Testis (tissue), 3 donors: ENCODE measurements around the gene NID1. TPM values are rescaled to one million over a fixed set of nuclear protein-coding genes. Genes with fewer than 3 reads are reported as not detected.

ENCODE experiments used
- DNase-seq: peaks from one replicate; pipeline ENCODE4 v3.0.0-alpha.2; 2019
- H3K27ac ChIP-seq, 2 donors: fragments of 200-600 bp; sonication (generic); one replicate each; pipeline ENCODE4 v1.5.1; 2019
- H3K27me3 ChIP-seq: fragments of 200-600 bp; sonication (generic); one replicate; pipeline ENCODE4 v1.5.1; 2019
- H3K36me3 ChIP-seq: fragments of 200-600 bp; sonication (generic); one replicate; pipeline ENCODE4 v1.5.1; 2017; ENCODE audit warnings: low read depth; ENCODE audit errors: missing control alignments
- H3K4me1 ChIP-seq: fragments of 200-600 bp; sonication (generic); one replicate; pipeline ENCODE4 v1.5.1; 2019
- H3K4me3 ChIP-seq, 2 donors: fragments of 200-600 bp; sonication (generic); one replicate each; pipeline ENCODE4 v1.5.1; 2017 to 2019
- H3K9me3 ChIP-seq: fragments of 200-600 bp; sonication (generic); one replicate; pipeline ENCODE4 v1.5.1; 2017
- CTCF ChIP-seq, 3 experiments: fragments of 450-650 bp in 2 of 3; fragments of 200-600 bp in 1 of 3; sonication (generic) in 1 of 3; IDR thresholded peaks; one replicate each; pipeline ENCODE4 v1.5.1; 2016 to 2019; ENCODE audit warnings: antibody characterized with exemption in 3 of 3, mild to moderate bottlenecking in 2 of 3, moderate library complexity in 1 of 3
- POLR2A ChIP-seq: fragments of 450-650 bp; IDR thresholded peaks from one replicate; pipeline ENCODE4 v1.6.1; 2017; ENCODE audit warnings: antibody characterized with exemption, mild to moderate bottlenecking, moderate library complexity
- WGBS, 2 donors: methylation state at CpG; one replicate each; pipeline ENCODE4 v1.1.5; 2018; 5-methylcytosine and 5-hydroxymethylcytosine counted together
- intact Hi-C: fragments of 100-400 bp; cut with DNase I; formaldehyde crosslinking; loops from one replicate; pipeline ENCODE4 v1.15.1; 2023; ENCODE audit warnings: low total_unique reads
- polyA plus RNA-seq: library from polyadenylated mRNA; stranded (reverse); fragments of 350-450 nt; fragmentation: Illumina TruSeq; extraction: RNeasy Lipid Tissue Mini Kit (QIAGEN cat#74804); gene quantifications from one replicate; pipeline ENCODE4 v1.2.3, GENCODE V29; 2014; ENCODE audit warnings: low read depth, low replicate concordance; ENCODE audit not compliant: insufficient read depth
- total RNA-seq, 2 donors: library from RNA; depleted of rRNA; stranded (reverse); fragments of >200 nt; gene quantifications; one replicate each; pipeline ENCODE4 v1.2.3, GENCODE V29; 2016

NID1 gene
- total and polyA plus RNA-seq, 3 donors from 2014 or later: 18.8 to 36.1 (median 21.0) TPM

GRCh38 chr1:236063919-236064673 is 794 bp downstream of the NID1 start:
- Histone ChIP-seq H3K9me3 (no peaks in the 10 kb centered on the region), H3K4me1 (peaks cover 5% of the 10 kb centered on the region), H3K27ac (peak overlapping the region; percentile 85 to 95), H3K36me3 (no peaks in the 10 kb centered on the region), H3K27me3 (no peaks in the 10 kb centered on the region), H3K4me3 (peak overlapping the region; percentile 77 to 80)
- intact Hi-C loops: no loop called here
- 2 to 4% methylated on average over 12 to 18 of the region's 55 CpGs for WGBS, 2 donors
- TF ChIP-seq CTCF (IDR thresholded peaks at IDR 0.05) (no peak), POLR2A (no peak)
- peak; percentile 66 for DNase-seq

- no peak for TF ChIP-seq POLR2A
- TF ChIP-seq CTCF (IDR thresholded peaks at IDR 0.05): no peak
- Histone ChIP-seq H3K27me3 (no peaks in the 10 kb centered on the region), H3K36me3 (no peaks in the 10 kb centered on the region), H3K4me1 (peaks cover 9% of the 10 kb centered on the region), H3K9me3 (no peaks in the 10 kb centered on the region), H3K27ac (peak overlapping the region; percentile 85 to 95), H3K4me3 (peak overlapping the region; percentile 77 to 80)
- WGBS, 2 donors: 32 to 42% methylated on average over 5 to 6 of the region's 6 CpGs
- intact Hi-C loops: no loop called here
- no peak for DNase-seq
Observed at GRCh38 chr1:236063551-236063918, 1.4 kb downstream of the NID1 start.

GRCh38 chr1:236060286-236060685 is 4.6 kb downstream of the NID1 start:
- no peak for TF ChIP-seq POLR2A
- no peak for TF ChIP-seq CTCF (IDR thresholded peaks at IDR 0.05)
- WGBS, 2 donors: 98% methylated on average over 4 of the region's 4 CpGs
- no peaks in the 10 kb centered on the region for H3K27me3 ChIP-seq
- no peak overlapping the region for H3K4me3 ChIP-seq
- no peak for DNase-seq
- intact Hi-C loops: no loop called here
- peaks cover 6% of the 10 kb centered on the region for H3K4me1 ChIP-seq
- no peak overlapping the region for H3K27ac ChIP-seq
- H3K9me3 ChIP-seq: no peaks in the 10 kb centered on the region
- no peaks in the 10 kb centered on the region for H3K36me3 ChIP-seq

GRCh38 chr1:236059011-236059410 is 5.9 kb downstream of the NID1 start:
- no peaks in the 10 kb centered on the region for H3K27me3 ChIP-seq
- no peak for TF ChIP-seq POLR2A
- no peak for TF ChIP-seq CTCF (IDR thresholded peaks at IDR 0.05)
- peak overlapping the region in 1 of 2 donors; percentile 34 for H3K27ac ChIP-seq
- peaks cover 6% of the 10 kb centered on the region for H3K4me1 ChIP-seq
- H3K4me3 ChIP-seq: no peak overlapping the region
- H3K9me3 ChIP-seq: no peaks in the 10 kb centered on the region
- WGBS, 2 donors: 51 to 54% methylated on average over 5 of the region's 5 CpGs
- H3K36me3 ChIP-seq: no peaks in the 10 kb centered on the region
- peak; percentile 38 for DNase-seq
- intact Hi-C loops: no loop called here
